ENCODE measurements around the gene TRMO. TPM values are rescaled to one million over a fixed set of nuclear protein-coding genes. Genes with fewer than 3 reads are reported as not detected.

The TRMO gene
- total and polyA plus RNA-seq, 2 of the 8 experiments (the other 6 are each of a cell fraction or from before 2014, with no cell fraction given), result 4.6 to 5.6 TPM

DNA sequence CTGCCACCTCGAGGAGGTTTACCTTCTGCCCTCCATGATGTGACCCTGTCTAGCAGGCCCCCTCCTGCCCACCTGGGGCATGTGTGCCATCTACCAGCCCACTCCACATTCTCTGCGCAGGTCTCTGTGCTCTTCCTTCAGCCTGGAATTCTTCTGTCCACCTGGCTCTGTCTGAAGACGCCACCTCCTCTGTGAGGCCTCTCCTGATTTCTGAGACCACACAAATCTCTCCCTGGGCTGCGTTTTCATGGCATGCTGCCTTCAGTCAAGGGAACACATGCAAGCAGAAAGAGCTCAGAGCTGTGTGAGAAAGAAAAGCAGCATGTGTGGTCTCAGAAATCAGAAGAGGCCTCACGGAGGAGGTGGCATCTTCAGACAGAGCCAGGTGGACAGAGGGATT, 47.2 kb downstream of the TRMO start:
- no peak overlapping the region for H2AK5ac ChIP-seq (ENCODE audit: low read depth, low read length)
- no peaks in the 10 kb centered on the region for H3K79me2 ChIP-seq (ENCODE audit: control insufficient read depth in 1 of 2, insufficient read depth in 2 of 2, low read length in 2 of 2)
- ChIA-PET POLR2A (ENCODE audit: partially characterized antibody) (no interaction called here), CTCF (ENCODE audit: partially characterized antibody) (interaction anchor here (1.5 to 1.6 kb wide), 2 partner anchors 11 to 15 kb away, joined by 7 to 13 read pairs; no protein-coding TSS in a partner anchor)
- DNase-seq (ENCODE audit: low read depth in 1 of 2, low spot score in 2 of 2) (no peak), FAIRE-seq (no peak)
- no peak overlapping the region for H3K9ac ChIP-seq (replicated peaks in 1 of 4; ENCODE audit: extremely low read depth in 1 of 4, low read depth in 3 of 4, low read length in 3 of 4)
- no peaks in the 10 kb centered on the region for H3K79me1 ChIP-seq (ENCODE audit: low read depth, low read length)
- no peak overlapping the region for H2AFZ ChIP-seq (ENCODE audit: low read length)
- H3K18ac ChIP-seq (ENCODE audit: extremely low read depth, low read length), result no peak overlapping the region
- no peak overlapping the region for H3K4me2 ChIP-seq (ENCODE audit: insufficient read depth in 1 of 2, low read depth in 2 of 2, low read length in 2 of 2)
- H2BK5ac ChIP-seq (ENCODE audit: low read depth, low read length), result no peak overlapping the region
- H4K5ac ChIP-seq (ENCODE audit: insufficient read length, low read depth, low read length), result no peak overlapping the region
- H3K56ac ChIP-seq (replicated peaks; ENCODE audit: insufficient read length, low read depth, low read length), result no peak overlapping the region
- H3K27me3 ChIP-seq (replicated peaks in 1 of 4; ENCODE audit: control insufficient read depth in 3 of 4, extremely low read depth in 1 of 4, insufficient read depth in 3 of 4, low read length in 3 of 4), result no peaks in the 10 kb centered on the region; a peak in 2 of 7 replicates
- 87% methylated on average over 5 of the region's 5 CpGs; no CpG with 5 or more reads in 1 of the 2 experiments for WGBS, 2 experiments (ENCODE audit: extremely low coverage in 1 of 2, insufficient coverage in 1 of 2, insufficient read length in 1 of 2, insufficient replicate concordance in 2 of 2, low coverage in 1 of 2, low lambda C conversion rate in 2 of 2, missing lambda C conversion rate in 1 of 2)
- H3K27ac ChIP-seq (ENCODE audit: low read depth, low read length), result no peak overlapping the region
- no peak overlapping the region for H2BK20ac ChIP-seq (ENCODE audit: low read length)
- H4K20me1 ChIP-seq (replicated peaks in 1 of 2; ENCODE audit: control insufficient read depth in 1 of 2, insufficient read depth in 2 of 2, low read length in 2 of 2), result no peaks in the 10 kb centered on the region
- no peak overlapping the region for H4K8ac ChIP-seq (ENCODE audit: extremely low read depth, insufficient read depth, low read length)
- H2BK12ac ChIP-seq (ENCODE audit: low read depth, low read length), result no peak overlapping the region
- H3K23ac ChIP-seq (ENCODE audit: insufficient read length), result no peak overlapping the region
- H3K9me3 ChIP-seq (ENCODE audit: insufficient read depth in 2 of 2, low read depth in 1 of 2, low read length in 1 of 2), result no peaks in the 10 kb centered on the region
- TF ChIP-seq, protein P1, sequence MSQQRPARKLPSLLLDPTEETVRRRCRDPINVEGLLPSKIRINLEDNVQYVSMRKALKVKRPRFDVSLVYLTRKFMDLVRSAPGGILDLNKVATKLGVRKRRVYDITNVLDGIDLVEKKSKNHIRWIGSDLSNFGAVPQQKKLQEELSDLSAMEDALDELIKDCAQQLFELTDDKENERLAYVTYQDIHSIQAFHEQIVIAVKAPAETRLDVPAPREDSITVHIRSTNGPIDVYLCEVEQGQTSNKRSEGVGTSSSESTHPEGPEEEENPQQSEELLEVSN (IDR thresholded peaks at IDR 0.05), result no peak
- no peak for TF ChIP-seq CHD2 (IDR thresholded peaks at IDR 0.05; ENCODE audit: low read length)
- TF ChIP-seq CTBP2 (IDR thresholded peaks at IDR 0.05; ENCODE audit: borderline replicate concordance, insufficient read depth, insufficient read length, low read length), result no peak
- no peak for TF ChIP-seq SP4 (IDR thresholded peaks at IDR 0.05; ENCODE audit: low read length)
- TF ChIP-seq TEAD4 (IDR thresholded peaks at IDR 0.05; ENCODE audit: low read depth, low read length), result no peak
- no peak for TF ChIP-seq ASH2L (IDR thresholded peaks at IDR 0.05; ENCODE audit: low read length)
- no peak for TF ChIP-seq KDM1A (IDR thresholded peaks at IDR 0.05; ENCODE audit: borderline replicate concordance, low read length)
- TF ChIP-seq RXRA (IDR thresholded peaks at IDR 0.05; ENCODE audit: insufficient read depth, low read depth, low read length), result no peak
- no peak for TF ChIP-seq HDAC6 (IDR thresholded peaks at IDR 0.05; ENCODE audit: low read depth, low read length)
- no peak for TF ChIP-seq CHD1 (IDR thresholded peaks at IDR 0.05; ENCODE audit: low read depth, low read length)
- no peak for TF ChIP-seq TCF12 (IDR thresholded peaks at IDR 0.05; ENCODE audit: low read depth, low read length)
- no peak for TF ChIP-seq YY1 (IDR thresholded peaks at IDR 0.05; ENCODE audit: low read depth, low read length)
- TF ChIP-seq SIRT6 (IDR thresholded peaks at IDR 0.05; ENCODE audit: low read length), result no peak
- no peak for TF ChIP-seq RBBP5 (IDR thresholded peaks at IDR 0.05; ENCODE audit: borderline replicate concordance, low read depth, low read length)
- TF ChIP-seq JUN (IDR thresholded peaks at IDR 0.05; ENCODE audit: low read depth, low read length), result no peak
- TF ChIP-seq ZNF274 (IDR thresholded peaks at IDR 0.05; ENCODE audit: borderline replicate concordance, extremely low read depth, low read length), result no peak
- H3K36me3 ChIP-seq (ENCODE audit: control insufficient read depth in 2 of 4, insufficient read depth in 4 of 4, low read length in 3 of 4), result no peaks in the 10 kb centered on the region
- H3K14ac ChIP-seq (ENCODE audit: insufficient read length), result no peak overlapping the region
- H4K91ac ChIP-seq (replicated peaks; ENCODE audit: insufficient read length, low read length), result no peak overlapping the region
- H2BK120ac ChIP-seq (replicated peaks; ENCODE audit: low read depth, low read length), result no peak overlapping the region
- no peak overlapping the region for H3K4me3 ChIP-seq (ENCODE audit: extremely low read depth in 1 of 4, insufficient read depth in 2 of 4, low read depth in 3 of 4, low read length in 4 of 4)
- H3K23me2 ChIP-seq (ENCODE audit: low read depth, low read length), result no peaks in the 10 kb centered on the region
- no peak overlapping the region for H2BK15ac ChIP-seq (ENCODE audit: low read length)
- H3K4me1 ChIP-seq (replicated peaks in 1 of 4; ENCODE audit: control insufficient read depth in 3 of 4, insufficient read depth in 4 of 4, low read length in 3 of 4), result peaks cover 0 to 5% (median under 1%) of the 10 kb centered on the region in 4 experiments; a peak in 3 of 7 replicates
- no peak overlapping the region for H3K4ac ChIP-seq (replicated peaks; ENCODE audit: insufficient read length, low read depth, low read length)

Measured in H1 (cell line).